Nephron (organoid): ENCODE measurements around the gene DCAF7.

Experiments used
- H3K27ac Mint-ChIP-seq, 3 experiments: 2 replicates each; pipeline ENCODE4 v1.8.0; 2020; ENCODE audit warnings: mixed read lengths in 3 of 3, mild to moderate bottlenecking in 2 of 3, moderate library complexity in 1 of 3
- H3K27me3 Mint-ChIP-seq: 2 replicates; pipeline ENCODE4 v1.8.0; 2021; ENCODE audit warnings: low read depth, mild to moderate bottlenecking, moderate library complexity, mixed read lengths
- H3K36me3 Mint-ChIP-seq: 2 replicates; pipeline ENCODE4 v1.8.0; 2020; ENCODE audit warnings: low read depth, mixed read lengths
- H3K4me1 Mint-ChIP-seq: 2 replicates; pipeline ENCODE4 v1.8.0; 2020; ENCODE audit warnings: mixed read lengths
- H3K4me3 Mint-ChIP-seq, 3 experiments: 2 replicates each; pipeline ENCODE4 v1.8.0; 2020; ENCODE audit warnings: mild to moderate bottlenecking in 3 of 3, mixed read lengths in 3 of 3, moderate library complexity in 2 of 3
- H3K9me3 Mint-ChIP-seq: 2 replicates; pipeline ENCODE4 v1.8.0; 2020; ENCODE audit warnings: mixed read lengths
- CTCF ChIP-seq, 3 experiments: fragments of 200-600 bp; sonication (generic); IDR thresholded peaks; one replicate each; pipeline ENCODE4 v1.5.0; 2021; ENCODE audit warnings: antibody characterized with exemption in 3 of 3; ENCODE audit not compliant: unreplicated experiment in 3 of 3

Gene DCAF7

GRCh38 chr17:63540590-63540989 is 9.7 kb upstream of the DCAF7 start:
- peaks cover 26% of the 10 kb centered on the region for H3K27me3 Mint-ChIP-seq
- no peak overlapping the region for H3K4me3 Mint-ChIP-seq
- H3K4me1 Mint-ChIP-seq = no peaks in the 10 kb centered on the region
- H3K27ac Mint-ChIP-seq = peak overlapping the region in 1 of 3 experiments; percentile 68
- H3K9me3 Mint-ChIP-seq = no peaks in the 10 kb centered on the region
- TF ChIP-seq CTCF (IDR thresholded peaks at IDR 0.05; ENCODE audit: unreplicated experiment in 3 of 3) = no peak
- no peaks in the 10 kb centered on the region for H3K36me3 Mint-ChIP-seq

GRCh38 chr17:63542218-63542545 is 8.1 kb upstream of the DCAF7 start:
- Mint-ChIP-seq H3K9me3 (no peaks in the 10 kb centered on the region), H3K4me1 (no peaks in the 10 kb centered on the region)
- TF ChIP-seq CTCF (IDR thresholded peaks at IDR 0.05; ENCODE audit: unreplicated experiment in 3 of 3) = no peak

DNA sequence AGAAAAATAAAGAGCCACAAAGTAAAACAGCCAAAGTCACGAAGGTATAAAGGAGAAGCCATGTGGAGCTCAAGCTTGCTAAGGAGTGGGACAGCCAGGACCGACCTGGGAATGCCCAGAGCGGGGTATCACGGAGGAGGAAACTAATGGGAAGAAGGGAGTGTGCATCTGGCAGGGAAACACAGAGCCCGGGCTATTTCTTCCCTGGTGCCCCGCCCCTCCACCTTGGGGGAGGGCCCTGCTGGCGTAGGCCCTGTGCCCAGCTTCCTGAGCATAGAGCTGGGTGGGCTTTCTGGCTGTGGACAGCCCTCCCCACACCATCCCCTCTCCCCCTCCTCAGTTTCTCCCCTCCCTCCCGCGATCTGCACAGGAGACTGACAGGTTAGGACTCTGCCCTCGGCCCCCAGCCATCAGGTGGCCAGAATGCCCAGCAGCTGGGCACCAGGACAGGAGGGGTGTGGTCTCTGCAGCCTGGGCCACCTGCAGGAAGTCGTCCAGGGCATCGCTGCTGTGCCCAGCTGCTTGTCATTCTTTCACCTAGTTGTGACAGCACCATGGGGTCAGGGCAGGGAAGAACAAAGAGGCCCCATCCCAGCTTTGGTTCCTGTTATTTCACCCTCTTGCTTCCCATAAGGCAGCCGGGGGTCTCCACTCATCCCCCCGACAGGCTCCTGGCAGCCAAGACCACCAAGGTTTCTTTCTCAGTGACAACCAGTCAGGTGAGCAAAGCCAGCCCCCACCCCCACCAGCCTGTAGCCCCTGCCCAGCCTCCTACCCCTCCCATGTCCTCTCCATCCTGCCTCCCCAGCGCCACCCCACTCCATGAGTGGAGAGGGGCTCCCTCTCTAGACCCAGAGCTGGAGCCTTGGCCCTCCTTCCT is 7.1 kb upstream of the DCAF7 start:
- H3K27me3 Mint-ChIP-seq = peaks cover 23% of the 10 kb centered on the region

More at GRCh38 chr17:63542218-63542545, 8.1 kb upstream of the DCAF7 start:
- H3K36me3 Mint-ChIP-seq = no peaks in the 10 kb centered on the region
- peaks cover 24% of the 10 kb centered on the region for H3K27me3 Mint-ChIP-seq
- H3K27ac Mint-ChIP-seq = no peak overlapping the region
- no peak overlapping the region for H3K4me3 Mint-ChIP-seq

GRCh38 chr17:63543822-63544420 is 6.4 kb upstream of the DCAF7 start:
- H3K9me3 Mint-ChIP-seq = no peaks in the 10 kb centered on the region
- no peaks in the 10 kb centered on the region for H3K36me3 Mint-ChIP-seq
- no peak overlapping the region for H3K4me3 Mint-ChIP-seq

More for the DNA sequence above, 7.1 kb upstream of the DCAF7 start:
- Mint-ChIP-seq H3K4me3 (no peak overlapping the region), H3K4me1 (no peaks in the 10 kb centered on the region), H3K27ac (no peak overlapping the region), H3K36me3 (no peaks in the 10 kb centered on the region), H3K9me3 (no peaks in the 10 kb centered on the region)
- no peak for TF ChIP-seq CTCF (IDR thresholded peaks at IDR 0.05; ENCODE audit: unreplicated experiment in 3 of 3)

GRCh38 chr17:63544467-63545301 is 5.6 kb upstream of the DCAF7 start:
- peaks cover 12% of the 10 kb centered on the region for H3K27me3 Mint-ChIP-seq
- H3K27ac Mint-ChIP-seq = no peak overlapping the region
- no peaks in the 10 kb centered on the region for H3K9me3 Mint-ChIP-seq
- H3K4me1 Mint-ChIP-seq = no peaks in the 10 kb centered on the region
- H3K36me3 Mint-ChIP-seq = no peaks in the 10 kb centered on the region
- peak overlapping the region in 1 of 3 experiments; percentile 19 for H3K4me3 Mint-ChIP-seq
- TF ChIP-seq CTCF (IDR thresholded peaks at IDR 0.05; ENCODE audit: unreplicated experiment in 3 of 3) = no peak

More at GRCh38 chr17:63543822-63544420, 6.4 kb upstream of the DCAF7 start:
- Mint-ChIP-seq H3K27me3 (peaks cover 18% of the 10 kb centered on the region), H3K4me1 (no peaks in the 10 kb centered on the region), H3K27ac (no peak overlapping the region)
- TF ChIP-seq CTCF (IDR thresholded peaks at IDR 0.05; ENCODE audit: unreplicated experiment in 3 of 3) = no peak
